KOPT-K1 (cell line): ENCODE data around the gene TMEM229A.
"Not testable (repeated sequence)": the region's sequence is repeated elsewhere in the genome, so short reads cannot be mapped to it uniquely, and the experiment has no call there.

ENCODE experiments used
- H3K27ac ChIP-seq: fragments of 200-600 bp; sonication (generic); 2 replicates; pipeline ENCODE4 v1.5.1; 2016; ENCODE audit warnings: antibody characterized with exemption, mild to moderate bottlenecking, low read depth, low read length; ENCODE audit not compliant: poor library complexity, severe bottlenecking
- H3K36me3 ChIP-seq: fragments of 200-600 bp; sonication (generic); 2 replicates; pipeline ENCODE4 v1.5.1; 2017; ENCODE audit warnings: antibody characterized with exemption, mild to moderate bottlenecking, low read length, moderate library complexity; ENCODE audit not compliant: insufficient read depth
- H3K9me3 ChIP-seq: fragments of 200-600 bp; sonication (generic); 2 replicates; pipeline ENCODE4 v1.5.1; 2017; ENCODE audit warnings: antibody characterized with exemption, low read length, mild to moderate bottlenecking; ENCODE audit not compliant: insufficient read depth, poor library complexity, severe bottlenecking

TMEM229A gene

DNA sequence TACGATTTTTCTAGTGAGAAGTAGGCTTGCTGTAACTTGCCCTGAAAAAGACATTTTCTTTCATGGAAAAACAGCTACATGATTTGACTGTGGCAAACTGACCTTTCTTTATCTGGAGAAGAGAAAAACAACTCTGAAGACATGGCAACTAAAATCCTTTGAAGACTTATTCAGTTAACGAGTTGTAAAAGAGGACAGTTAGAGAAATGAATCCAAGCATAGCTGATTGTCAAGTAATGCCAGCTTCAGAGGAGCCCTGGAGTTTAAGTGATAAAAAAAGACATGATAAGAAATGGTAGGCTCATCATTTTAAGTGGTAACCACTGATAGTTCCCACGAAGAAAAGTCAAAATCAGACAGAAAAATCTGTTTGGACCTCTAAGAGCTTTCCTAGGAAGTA, 19.6 kb downstream of the TMEM229A start:
- Histone ChIP-seq H3K36me3 (no peaks in the 10 kb centered on the region), H3K9me3 (no peaks in the 10 kb centered on the region)

DNA sequence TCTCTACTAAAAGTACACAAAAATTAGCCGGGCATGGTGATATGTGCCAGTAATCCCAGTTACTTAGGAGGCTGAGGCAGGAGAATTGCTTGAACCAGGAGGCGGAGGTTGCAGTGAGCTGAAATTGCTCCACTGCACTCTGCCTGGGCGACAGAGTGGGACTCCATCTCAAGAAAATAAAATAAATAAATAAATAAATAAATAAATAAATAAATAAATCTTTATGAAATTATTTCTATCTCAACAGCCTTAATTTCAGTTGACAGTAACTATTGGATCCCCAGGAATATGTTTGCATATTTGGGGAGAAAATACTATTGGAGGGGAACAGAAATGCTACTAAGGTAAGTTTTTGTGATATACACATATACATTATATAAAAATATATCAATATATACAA, 20.0 kb downstream of the TMEM229A start:
- Histone ChIP-seq H3K9me3 (no peaks in the 10 kb centered on the region), H3K27ac (no peak overlapping the region), H3K36me3 (no peaks in the 10 kb centered on the region)

More for the DNA sequence above, 19.6 kb downstream of the TMEM229A start:
- H3K27ac ChIP-seq = no peak overlapping the region

DNA sequence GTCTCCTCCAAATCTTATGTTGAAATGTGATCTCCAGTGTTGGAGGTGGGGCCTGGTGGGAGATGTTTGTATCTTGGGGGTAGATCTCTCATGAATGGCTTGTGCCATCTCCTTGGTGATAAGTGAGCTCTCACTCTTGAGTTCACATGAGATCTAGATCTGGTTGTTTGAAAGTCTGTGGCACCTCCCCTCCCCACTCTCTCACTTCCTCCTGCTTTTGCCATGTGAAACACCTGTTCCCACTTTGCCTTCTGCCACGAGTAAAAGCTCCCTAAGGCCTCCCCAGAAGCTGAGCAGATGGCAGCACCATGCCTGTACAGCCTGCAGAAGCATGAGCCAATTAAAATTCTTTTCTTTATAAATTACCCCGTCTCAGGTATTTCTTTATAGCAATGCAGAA, 23.5 kb downstream of the TMEM229A start:
- no peaks in the 10 kb centered on the region for H3K36me3 ChIP-seq
- H3K9me3 ChIP-seq = no peaks in the 10 kb centered on the region
- H3K27ac ChIP-seq = no peak overlapping the region

DNA sequence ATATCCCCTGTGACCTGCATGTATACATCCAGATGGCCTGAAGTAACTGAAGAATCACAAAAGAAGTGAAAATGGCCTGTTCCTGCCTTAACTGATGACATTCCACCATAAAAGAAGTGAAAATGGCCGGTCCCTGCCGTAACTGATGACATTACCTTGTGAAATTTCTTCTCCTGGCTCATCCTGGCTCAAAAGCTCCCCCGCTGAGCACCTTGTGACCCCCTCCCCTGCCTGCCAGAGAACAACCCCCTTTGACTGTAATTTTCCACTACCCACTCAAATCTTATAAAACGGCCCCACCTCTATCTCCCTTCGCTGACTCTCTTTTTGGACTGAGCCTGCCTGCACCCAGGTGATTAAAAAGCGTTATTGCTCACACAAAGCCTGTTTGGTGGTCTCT, 24.6 kb downstream of the TMEM229A start:
- not testable (repeated sequence) for H3K36me3 ChIP-seq, H3K9me3 ChIP-seq, H3K27ac ChIP-seq

DNA sequence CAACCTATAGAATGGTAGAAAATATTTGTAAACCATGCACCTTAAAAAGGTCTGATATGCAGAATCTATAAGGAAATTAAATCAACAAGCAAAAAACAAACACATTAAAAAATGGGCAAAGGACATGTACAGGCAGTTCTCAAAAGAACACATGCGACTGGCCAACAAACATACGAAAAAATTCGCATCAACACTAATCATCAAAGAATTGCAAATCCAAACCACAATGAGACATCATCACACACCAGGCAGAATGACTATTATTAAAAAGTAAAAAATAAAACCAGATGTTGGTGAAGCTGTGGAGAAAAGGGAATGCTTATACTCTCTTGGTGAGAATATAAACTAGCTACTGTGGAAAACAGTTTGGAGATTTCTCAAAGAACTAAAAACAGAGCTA, 33.2 kb downstream of the TMEM229A start:
- Histone ChIP-seq H3K27ac (no peak overlapping the region), H3K9me3 (no peaks in the 10 kb centered on the region)

DNA sequence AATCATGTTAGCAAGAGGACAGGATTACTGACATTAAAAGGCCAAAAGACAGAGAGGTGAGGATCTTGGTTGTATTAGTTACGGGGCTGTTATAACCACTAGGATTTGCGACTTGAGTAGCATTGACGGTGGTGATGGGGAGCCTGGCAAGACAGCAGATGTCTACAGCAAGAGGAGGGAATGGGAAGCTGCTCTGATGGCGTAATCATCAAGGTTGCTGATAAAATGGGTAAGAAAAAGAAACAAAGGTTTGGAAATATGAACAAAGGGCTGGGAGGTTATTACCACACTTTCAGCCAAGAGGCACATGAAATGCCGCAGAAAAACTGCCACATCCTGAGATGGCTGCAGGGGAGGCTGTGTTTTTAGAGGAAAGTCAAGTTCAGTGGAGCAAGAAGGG, 33.9 kb downstream of the TMEM229A start:
- Histone ChIP-seq H3K9me3 (no peaks in the 10 kb centered on the region), H3K36me3 (no peaks in the 10 kb centered on the region), H3K27ac (no peak overlapping the region)

More for the DNA sequence above, 33.2 kb downstream of the TMEM229A start:
- no peaks in the 10 kb centered on the region for H3K36me3 ChIP-seq

DNA sequence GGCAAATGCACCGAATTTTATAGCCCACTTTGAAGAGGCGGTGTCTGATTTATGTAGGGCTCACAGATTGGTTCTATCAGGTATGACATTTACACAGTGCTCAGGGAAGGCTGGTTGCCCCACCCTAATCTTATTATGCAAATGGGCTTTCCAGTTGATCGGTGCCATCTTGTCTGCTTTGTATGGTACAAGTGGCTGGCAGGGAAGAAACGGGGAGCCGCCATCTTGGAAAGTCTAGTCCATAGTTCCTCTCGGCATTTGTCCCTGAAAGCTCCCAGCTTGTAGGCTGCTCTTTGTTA, 36.6 kb downstream of the TMEM229A start:
- H3K27ac ChIP-seq = no peak overlapping the region
- H3K36me3 ChIP-seq = no peaks in the 10 kb centered on the region

DNA sequence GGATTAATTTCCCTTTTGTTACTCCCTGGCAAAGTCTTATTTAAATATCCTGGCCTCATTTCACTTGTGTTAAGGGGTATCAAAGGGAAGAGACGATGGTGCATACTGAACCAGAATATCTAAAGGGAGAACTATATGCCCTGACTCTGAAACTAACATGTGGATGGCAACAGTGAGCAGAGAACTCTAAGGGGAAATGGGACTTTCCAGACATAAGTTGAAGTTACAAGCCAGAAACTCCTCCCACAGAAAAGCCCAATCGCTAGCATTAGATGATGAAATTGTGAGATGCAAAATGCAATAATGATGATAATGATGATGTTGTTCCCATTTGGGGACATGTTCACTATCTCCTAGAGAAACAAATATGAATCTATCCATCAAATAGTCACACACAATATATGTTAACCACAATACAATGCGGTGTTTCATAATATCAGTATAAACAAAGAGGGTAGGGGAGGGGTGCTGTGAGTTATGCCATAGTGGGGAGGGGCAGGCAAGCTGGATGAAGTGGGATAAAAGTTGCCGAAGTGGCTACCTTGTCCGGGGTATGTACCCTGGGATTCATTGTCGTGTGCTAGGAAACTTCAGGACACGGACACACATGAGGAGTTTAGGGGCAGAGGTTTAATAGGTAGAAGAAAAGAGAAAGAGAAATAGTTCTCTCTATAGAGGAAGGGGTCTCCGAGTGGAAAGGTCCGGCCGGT, 37.1 kb downstream of the TMEM229A start:
- Histone ChIP-seq H3K9me3 (no peaks in the 10 kb centered on the region), H3K27ac (no peak overlapping the region), H3K36me3 (no peaks in the 10 kb centered on the region)

More for the DNA sequence above, 36.6 kb downstream of the TMEM229A start:
- no peaks in the 10 kb centered on the region for H3K9me3 ChIP-seq

DNA sequence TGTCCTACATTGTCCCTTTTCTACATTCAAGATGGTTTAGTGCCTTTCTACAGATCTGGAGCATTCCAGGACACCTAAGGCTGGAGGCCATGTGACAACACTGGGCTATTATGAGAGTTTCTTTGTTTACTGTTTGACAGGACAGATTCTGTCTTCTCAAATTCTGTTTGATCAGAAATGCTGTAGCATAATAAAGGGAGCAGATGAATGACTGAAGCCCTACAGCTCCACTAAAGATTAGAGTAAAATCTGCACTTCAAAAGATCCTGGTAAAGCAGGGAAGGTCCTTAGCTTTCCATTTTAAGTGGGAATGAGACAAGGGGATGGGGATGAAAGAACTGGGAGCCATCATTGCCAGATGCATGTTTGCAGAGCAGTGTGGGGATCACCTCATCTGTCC, 38.4 kb downstream of the TMEM229A start:
- H3K36me3 ChIP-seq = no peaks in the 10 kb centered on the region
- H3K9me3 ChIP-seq = no peaks in the 10 kb centered on the region
- H3K27ac ChIP-seq = no peak overlapping the region

DNA sequence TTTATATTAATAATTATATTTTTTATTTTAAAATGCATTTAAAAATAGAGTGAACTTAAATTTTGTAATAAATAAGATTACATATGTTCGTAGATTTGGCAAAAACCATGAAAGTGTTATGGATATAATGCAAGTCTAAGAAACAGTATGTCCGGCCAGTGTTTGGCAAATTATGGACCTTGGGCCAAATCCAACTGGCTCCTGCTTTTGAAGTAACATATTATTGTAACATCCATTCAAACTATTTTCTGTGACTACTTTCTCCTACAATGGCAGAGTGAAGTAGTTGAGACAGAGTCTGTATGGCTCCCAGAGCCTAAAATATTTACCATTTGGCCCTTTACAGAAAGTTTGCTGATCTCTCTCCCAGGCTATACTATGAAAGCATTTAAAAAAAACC, 38.9 kb downstream of the TMEM229A start:
- Histone ChIP-seq H3K9me3 (no peaks in the 10 kb centered on the region), H3K27ac (no peak overlapping the region), H3K36me3 (no peaks in the 10 kb centered on the region)

DNA sequence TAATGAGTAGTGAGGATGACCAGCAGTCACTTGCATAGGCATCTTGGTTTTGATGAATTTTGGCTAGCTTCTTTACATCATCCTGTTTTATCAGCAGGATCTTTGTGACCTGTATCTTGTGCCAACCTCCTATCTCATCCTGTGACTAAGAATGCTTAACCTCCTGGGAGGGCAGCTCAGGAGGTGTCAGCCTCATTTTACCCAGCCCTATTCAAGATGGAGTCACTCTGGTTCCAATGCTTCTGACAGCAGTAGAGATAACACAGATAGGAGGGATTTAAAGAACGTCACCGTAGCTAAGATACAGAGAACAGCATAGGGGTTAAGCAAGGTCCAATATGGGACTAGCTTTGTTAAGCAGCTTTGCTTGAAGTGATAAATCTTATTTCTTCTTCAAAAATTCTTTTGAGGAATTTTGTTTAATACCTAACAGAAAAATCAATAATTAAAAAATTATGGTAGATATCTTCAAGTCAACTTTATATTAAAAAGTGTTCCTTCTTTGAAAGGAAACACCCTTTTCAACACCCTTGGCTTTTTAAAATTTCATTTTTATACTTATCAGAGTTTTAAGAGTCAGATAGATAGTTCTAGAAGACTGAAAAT, 39.9 kb downstream of the TMEM229A start:
- H3K36me3 ChIP-seq = no peaks in the 10 kb centered on the region

DNA sequence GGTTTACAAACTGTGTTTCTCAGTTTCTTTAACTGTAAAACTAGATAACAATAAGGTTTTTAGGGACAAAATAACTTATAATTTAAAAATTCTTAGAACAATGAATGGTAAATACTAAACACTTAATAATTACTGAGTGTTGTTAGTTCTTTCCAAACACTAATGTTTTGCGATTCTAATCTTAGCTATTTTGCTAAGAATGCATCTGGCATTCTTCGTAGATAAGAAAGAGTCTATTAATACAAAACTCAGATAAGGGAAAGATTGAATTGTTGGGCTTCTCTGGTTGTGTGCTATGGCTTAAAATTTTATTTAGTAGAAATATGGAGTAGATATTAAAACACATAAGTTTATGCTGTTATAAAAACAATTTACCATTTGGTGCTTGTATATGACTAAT, 45.4 kb downstream of the TMEM229A start:
- Histone ChIP-seq H3K27ac (no peak overlapping the region), H3K9me3 (no peaks in the 10 kb centered on the region), H3K36me3 (no peaks in the 10 kb centered on the region)

More for the DNA sequence above, 39.9 kb downstream of the TMEM229A start:
- H3K27ac ChIP-seq = no peak overlapping the region
- H3K9me3 ChIP-seq = no peaks in the 10 kb centered on the region
